IPS DF 4.7 (cell line): ENCODE measurements around the gene ETV3.

Source experiments
- DNase-seq: peaks from one replicate; pipeline ENCODE4 v3.0.0-alpha.2; 2013; ENCODE audit warnings: low spot score; ENCODE audit errors: extremely low read depth

Gene ETV3

DNA sequence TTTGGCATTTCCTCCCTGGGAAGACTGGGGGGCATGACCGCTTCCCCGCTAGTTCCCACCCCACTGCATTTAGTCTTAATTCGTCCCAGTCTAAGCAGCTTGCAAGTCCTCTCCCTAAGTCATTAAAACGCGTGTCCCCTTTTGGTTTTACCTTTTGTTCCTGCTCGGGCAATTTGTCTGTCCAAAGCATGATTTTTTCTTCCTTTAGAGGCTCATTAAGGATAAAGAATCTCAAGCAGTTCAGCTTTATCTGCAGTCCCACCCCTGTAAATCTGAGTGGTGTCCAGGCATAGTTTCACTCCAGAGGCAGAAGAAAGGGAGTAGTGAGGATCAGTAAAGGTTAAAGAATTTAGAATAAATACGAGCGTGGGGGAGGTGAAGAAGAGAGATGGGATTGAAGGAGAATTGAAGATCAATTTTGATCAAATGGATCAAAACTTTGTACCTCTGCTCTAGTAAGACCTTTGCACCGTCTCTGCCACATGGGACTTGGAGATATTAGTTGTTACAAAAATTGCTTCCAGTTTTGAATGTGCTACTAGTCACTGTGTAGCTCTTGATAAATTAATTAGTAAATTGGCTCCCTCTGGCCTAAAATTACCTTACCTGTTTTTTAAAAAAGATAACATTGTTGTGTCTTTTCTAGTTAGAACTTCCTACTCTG, 989 bp upstream of the ETV3 start:
- no peak for DNase-seq

GRCh38 chr1:157137408-157138219, 581 bp downstream of the ETV3 start:
- DNase-seq, result no peak

- DNase-seq, result no peak
Measured at GRCh38 chr1:157137046-157137407, 1.2 kb downstream of the ETV3 start.

- DNase-seq, result no peak
Measured at GRCh38 chr1:157136133-157136532, 2.1 kb downstream of the ETV3 start.

DNA sequence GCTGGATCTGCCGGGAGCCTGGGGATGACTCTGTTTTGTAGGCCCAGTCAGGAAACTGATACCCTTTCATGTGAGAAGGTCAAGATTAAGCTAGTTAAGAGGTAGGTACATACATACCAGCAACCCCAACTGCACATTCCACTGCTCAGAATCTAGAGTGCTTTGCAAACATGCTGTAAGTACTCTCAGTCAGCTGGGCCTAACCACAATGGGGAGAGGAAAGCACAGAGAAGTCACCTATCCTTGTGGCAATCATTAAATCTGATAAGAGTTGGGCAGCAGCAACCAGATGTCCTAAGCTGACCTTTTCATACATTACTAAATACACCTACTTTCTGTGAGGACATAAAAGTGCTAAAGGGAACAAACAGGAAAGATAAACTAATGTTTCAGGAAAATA, 2.5 kb downstream of the ETV3 start:
- no peak for DNase-seq

DNA sequence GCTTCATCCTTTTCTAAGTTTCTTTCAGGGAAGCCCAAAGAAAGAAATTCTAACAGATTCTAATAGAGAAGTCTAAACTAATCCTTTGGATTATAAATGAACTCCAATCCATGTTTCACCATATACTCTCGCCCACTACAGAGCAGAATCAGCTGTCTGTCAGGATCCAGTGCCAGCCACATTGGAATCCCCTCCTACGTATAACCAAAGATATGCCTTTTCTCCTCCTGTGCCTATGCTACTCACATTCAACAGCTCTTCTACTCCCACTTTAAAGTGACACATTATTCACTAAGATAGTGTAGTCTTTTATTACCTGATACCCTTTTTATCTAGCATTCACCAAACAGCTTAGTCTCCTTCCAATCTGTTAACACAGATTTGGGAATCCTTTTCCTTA, 3.1 kb downstream of the ETV3 start:
- no peak for DNase-seq

DNA sequence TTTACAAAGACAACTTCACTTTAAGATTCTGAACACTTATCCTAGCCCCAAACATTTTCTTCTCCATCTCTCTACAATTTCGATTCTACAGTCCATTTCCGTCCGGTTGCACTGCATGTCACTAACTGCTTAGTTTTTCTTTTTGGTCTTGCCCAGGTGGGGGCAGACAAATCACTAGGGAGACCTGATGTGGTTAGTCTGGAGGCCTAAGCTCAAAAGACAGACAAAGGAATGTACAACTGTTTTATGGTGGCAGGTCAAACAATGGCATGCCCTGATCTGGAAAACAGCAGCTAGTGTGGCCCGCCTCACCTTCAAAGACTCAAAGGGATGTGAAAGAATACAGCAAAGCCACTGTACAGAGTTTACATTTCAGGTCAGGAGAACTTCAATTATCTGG, 3.8 kb downstream of the ETV3 start:
- DNase-seq, result no peak

DNA sequence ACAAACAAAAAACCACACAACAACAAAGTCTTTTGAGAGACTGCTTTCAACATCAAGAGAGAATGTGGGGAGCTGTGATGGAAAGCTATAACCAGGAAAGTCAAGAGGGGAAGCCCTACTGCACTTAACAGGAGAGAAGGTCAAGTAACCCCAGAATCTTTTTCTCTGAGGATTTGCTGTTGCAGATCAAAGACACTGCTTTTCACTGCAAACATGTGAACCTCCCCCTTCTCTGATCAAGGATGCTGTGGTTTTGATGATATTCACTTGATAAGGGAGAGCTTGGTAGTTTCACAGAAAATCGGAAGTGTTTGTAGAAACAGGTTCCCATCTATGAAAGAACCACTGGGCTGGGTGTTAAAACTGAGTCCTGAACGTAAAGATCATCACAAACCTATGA, 4.8 kb downstream of the ETV3 start:
- no peak for DNase-seq

DNA sequence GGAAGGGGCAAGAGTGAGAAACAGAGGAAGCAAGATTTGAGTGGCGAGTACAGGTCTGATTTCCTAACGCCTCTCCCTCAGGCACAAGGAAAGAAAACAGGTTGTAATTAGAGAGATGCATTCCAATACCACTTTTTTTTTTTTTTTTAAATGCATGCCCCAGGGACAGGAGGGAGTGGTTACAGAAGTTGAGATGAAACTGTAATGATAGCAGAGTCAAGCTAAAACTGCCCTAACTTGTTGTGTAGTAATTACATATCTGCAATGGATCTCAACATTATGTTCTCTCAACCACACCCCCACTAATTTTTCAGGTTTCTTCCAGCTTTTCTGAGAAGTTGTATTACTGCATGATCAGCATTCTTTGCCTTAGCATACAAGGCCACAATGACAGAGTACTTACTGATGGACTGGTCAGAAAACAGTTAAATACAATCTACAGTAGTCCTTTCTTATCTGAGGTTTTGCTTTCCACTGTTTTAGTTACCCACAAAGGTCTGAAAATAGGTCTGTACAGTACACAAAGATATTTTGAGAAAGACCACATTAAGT, 5.5 kb downstream of the ETV3 start:
- DNase-seq, result no peak

- no peak for DNase-seq
Measured at GRCh38 chr1:157132111-157132510, 6.1 kb downstream of the ETV3 start.

GRCh38 chr1:157131281-157131680, 6.9 kb downstream of the ETV3 start:
- DNase-seq, result no peak

DNA sequence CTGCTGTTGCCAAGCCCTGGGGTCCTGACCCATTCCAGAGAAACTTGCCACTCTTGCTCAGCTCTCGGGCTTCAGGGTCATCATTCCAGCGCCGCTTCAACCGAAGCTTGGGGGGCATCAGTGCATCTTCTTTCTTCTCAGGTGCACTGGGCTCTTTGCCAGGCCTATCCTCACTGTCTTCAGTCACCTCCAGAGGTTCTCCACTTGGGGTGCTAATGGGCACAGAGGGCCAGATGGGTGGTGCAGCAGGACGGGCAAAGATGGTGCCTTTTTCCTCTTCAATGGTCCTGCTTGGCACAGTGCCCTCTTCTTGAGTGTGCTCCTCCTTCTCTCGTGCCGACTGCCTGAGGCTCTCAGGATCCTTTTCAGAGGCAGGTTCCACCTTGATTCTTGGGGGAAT, 13.3 kb downstream of the ETV3 start:
- no peak for DNase-seq

DNA sequence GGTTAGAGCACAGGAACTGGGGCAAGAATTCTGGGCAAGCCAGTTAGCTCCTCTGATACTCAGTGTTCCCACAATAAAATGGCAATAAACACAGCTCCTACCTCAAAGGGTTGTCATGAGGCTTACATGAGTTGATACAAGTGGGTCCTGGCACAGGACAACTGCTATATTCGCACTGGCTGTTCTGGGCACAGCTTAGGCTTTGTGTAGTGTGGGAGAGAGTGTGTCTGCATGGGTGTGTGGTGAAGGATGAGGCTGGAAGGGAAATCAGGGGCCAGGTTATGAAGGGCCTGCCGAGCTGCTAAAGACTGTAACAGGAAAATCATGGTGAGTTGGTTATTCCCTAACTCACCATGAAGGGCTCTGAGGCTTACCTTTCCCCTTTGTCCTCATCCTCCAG, 18.7 kb downstream of the ETV3 start:
- no peak for DNase-seq

- no peak for DNase-seq
Measured at GRCh38 chr1:157119008-157119407, 19.2 kb downstream of the ETV3 start.

GRCh38 chr1:157117527-157118057, 20.6 kb downstream of the ETV3 start:
- DNase-seq, result no peak

DNA sequence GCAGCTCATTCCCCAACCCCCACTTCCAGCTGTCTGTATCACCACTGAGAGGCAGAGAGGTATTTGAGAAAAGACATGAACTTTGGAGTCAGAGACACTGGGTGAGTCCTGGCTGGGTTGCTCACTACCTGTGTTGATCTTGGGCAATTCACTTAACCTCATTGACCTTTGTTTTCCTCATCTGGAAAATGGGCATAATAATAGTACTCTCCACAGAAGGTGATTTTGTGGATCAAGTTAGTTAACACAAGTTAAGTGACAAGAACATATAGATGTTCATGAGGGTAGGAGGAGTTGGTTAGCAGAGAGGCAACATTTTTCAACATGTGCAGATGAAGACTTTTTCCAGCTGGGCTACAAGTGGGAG, 21.5 kb downstream of the ETV3 start:
- no peak for DNase-seq

- no peak for DNase-seq
Measured at GRCh38 chr1:157115851-157116736, 22.1 kb downstream of the ETV3 start.

DNA sequence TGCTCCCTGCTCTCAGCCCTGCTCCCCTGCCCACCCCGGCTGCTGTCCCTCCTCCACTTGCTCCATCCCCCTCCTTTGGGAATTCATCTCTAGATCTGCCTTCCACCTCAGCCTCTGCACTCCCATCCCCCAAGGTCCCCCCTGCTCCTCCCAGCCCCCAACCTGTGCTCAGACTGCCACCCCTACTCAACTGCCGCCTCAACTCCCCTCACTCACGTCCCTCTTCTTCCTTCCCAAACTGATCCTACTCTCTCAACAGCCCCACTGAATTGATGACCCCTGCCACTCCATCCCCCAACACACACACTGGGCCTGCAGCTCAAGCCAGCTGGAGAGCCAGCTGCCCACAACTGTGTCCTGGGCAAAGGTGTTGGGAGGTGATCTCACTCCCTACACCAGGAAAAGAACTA, 22.8 kb downstream of the ETV3 start:
- no peak for DNase-seq

GRCh38 chr1:157114183-157115121, 23.7 kb downstream of the ETV3 start:
- DNase-seq, result no peak

DNA sequence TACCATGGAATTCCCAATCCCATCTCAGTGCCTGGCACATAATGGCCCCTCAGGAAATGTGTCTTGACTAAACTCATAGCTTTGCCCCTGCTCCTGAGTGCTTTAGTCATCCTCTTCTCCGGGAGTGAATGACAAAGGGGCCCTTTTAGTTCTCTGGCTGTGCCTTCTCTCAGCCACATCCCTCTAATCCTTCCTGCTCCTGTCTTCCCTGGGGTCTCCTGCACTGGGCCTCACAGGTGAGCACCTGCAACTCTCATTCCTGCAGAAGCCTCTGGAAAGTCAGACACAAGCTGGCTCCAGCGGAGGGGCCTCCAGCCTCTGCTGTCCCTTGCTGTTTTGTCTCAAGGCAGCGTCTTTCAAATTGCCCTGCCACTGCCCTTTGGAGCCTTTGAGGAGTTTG, 24.6 kb downstream of the ETV3 start:
- no peak for DNase-seq

DNA sequence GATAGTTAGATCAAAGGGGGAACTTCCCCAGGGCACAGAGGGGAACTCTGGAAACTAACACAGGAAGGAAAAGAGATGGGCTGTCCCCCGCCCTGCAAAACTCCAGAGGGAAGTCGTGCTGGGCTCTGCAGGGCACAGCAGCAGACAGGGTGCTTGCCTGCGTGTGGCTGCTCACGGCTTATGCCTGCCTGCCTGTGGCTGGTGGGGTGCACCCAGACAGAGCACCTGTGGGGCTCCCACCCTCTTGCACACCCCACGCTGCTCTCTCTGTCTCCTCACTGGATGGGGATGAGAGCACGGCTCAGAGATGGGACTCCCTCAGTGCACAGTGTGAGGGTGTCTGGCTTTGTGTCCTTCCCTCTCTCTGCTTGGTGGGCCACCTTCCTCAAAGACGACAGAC, 25.1 kb downstream of the ETV3 start:
- no peak for DNase-seq
